Hematopoietic multipotent progenitor cell treated with erythropoietin and hydrocortisone succinate and interleukin-3 and kit ligand, for 4 days (in vitro differentiated cells): ENCODE results near the gene GRK2.
A peak's percentile ranks its signal among the peaks of the same experiment; 100 is the strongest.

ENCODE experiments used
- DNase-seq: peaks from one replicate; pipeline ENCODE4 v3.0.0-alpha.2; 2015

Gene GRK2

DNA sequence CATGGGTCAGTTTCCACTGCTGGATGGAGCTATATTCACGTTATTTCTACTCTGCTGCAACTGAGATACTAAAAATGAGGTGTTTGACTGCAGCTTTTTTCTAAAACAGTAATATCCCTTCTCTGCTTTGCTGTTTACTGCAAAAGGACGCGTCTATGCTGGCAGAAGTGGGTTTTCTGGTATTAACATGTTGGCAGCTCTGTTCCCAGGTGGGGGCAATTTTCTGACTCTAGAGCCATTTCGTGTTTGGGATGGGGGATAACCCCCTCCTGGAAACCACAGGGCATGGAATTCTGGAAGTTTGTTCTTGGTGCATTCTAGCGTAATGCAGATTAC, 4.9 kb downstream of the GRK2 start:
- no peak for DNase-seq

DNA sequence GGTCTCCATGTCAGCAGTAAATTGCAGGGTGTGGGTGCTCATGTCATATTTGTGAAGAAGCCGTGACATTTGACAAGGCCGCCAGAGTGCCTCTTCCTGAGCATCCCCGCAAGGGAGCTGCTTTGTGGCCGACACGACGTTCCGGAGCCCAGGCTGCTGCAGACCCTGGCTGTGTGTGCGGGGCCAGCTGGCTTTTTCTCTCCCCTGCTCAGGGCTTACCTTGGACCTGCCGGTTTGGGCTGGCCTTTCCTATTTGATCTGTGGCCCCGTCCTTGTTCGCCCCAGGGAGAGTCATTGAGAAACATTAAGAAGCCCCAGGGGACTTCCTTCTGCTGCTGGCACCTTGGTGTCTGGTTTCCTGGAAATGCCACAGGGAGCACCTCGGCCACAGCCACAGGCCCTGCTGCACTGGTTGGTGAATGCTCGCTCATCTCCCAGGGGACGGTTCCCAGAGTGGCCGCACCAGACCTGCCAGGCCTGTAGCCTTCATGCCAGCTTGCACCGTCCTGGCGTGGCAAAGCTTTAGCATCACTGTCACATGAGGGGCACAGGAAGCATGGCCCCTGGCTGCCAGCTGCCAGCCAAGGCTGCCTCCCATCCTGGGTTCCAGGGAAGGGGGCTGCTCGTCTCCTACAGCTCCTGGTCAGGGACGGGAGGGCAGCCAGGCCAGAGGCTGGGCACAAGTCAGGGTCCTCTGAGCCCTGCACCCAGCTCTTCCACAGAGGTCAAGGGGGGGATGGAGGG, 5.4 kb downstream of the GRK2 start:
- DNase-seq, result peak; percentile 77

DNA sequence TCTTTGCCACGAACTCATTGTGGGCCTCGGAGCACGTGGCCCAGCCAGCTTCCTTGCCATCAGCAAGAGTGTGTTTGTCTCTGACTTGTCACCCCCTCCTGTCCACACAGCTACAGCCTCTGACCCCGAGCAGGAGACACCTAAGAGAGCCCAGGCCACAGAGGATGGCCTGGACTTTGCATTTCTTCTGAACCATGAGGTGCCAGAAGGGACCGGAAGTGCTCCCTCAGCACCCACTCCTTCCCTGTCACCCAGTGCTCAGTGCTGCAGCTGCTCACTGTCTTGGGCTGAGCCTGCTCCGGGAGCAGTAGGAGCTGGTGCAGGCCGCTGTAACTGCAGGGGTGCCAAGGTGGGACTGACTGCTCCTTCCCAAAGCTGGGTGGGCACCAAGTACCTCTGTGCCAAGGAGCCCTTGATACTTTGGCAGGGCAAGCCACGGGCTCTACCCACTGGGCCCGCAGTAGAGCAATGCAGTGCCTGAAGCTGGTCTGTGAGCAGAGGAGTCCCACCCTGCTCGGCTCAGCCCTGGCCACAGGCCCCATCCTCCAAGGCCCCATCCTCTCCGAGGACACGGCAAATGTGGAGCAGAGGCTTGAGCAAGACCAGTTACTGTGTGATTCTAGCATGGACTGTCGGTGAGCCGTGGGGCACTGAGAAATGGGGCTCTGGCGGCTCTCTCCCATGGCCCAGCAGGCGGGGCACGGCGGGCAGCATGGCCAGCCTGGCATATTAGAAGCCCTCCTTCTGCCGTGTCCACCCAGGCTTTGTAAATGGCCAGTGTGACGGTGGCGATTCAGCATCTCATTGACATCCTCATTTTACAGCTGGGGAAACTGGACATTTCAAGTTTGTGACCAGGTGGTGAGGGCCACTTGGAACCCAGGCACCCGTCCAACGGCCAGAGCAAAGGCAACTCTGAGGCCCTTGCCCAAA, 6.3 kb downstream of the GRK2 start:
- no peak for DNase-seq

DNA sequence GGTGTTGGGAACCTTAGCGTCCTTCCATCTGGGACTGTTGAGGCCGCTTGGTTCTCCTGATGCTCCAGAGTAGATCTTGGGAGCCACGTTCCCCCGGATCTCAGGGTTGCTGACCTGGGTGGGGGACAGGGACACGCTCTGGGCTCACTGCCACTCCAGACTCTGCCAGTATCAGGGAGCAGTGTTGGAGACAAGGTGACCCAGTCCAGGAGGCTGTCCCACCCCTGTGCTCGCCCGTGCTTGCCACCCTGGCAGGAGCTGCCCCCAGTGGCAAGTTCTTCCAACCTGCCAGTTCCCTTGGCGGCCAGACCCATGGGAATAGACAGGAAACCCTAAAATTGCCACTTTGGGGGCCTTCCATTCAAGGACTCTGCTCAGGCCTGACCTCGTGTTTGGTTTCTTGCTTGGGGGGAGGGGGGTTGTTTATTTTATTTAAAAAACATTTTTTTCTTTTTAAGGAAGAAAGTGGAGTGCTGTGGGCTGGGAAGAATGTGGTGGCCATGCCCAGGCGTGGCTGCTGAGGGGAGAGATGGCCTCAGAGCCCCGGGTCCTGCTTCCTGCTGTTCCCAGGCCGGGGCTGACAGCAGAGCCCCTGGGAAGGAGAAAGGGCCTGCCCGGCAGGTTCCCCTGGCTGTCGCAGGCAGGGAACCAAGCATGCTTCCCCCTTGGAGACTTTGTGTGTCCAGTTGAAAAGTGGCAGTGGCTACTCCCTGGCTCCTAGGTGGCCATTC, 7.2 kb downstream of the GRK2 start:
- peak; percentile 53 for DNase-seq

DNA sequence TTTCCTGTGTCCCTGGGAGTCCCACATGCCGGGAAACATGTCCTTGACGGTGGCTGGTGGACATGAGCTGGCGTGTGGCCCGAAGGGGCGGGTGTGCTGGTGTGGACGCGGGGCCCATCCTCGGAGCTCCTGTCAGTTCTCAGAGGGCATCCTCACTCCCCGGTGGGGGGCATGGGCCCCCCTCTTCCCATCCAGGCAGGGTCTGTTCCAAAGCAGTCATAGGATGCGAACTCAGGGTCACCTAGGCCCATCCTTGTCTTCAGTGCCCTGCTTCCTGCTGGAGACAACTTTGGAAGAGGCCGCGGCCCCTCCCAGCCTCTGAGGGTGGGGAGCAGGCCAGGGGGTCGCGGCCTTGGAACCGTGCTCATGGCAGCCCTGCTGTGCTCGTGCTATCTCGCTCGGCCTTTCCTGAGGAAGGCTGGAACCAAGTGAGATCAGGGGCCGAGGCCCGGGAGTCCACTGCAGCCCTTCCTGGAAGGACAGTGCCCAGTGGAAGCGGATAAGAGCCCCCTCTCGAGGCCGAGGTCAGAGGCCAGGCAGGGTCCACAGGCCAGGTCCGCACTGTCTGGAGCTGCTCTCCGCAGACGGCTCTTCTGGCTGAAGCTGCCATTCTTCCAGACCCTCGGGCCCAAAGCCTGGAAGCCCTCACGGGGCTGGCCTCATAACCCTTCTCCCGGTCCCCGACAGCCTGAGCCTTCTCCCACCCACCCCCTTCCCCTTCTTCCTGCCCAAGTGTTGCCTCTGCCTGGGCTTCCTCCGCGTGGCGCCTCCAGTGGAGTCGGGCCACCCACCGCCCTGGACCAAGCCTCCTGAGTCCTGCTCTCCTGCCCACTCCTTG, 8.7 kb downstream of the GRK2 start:
- DNase-seq, result no peak

DNA sequence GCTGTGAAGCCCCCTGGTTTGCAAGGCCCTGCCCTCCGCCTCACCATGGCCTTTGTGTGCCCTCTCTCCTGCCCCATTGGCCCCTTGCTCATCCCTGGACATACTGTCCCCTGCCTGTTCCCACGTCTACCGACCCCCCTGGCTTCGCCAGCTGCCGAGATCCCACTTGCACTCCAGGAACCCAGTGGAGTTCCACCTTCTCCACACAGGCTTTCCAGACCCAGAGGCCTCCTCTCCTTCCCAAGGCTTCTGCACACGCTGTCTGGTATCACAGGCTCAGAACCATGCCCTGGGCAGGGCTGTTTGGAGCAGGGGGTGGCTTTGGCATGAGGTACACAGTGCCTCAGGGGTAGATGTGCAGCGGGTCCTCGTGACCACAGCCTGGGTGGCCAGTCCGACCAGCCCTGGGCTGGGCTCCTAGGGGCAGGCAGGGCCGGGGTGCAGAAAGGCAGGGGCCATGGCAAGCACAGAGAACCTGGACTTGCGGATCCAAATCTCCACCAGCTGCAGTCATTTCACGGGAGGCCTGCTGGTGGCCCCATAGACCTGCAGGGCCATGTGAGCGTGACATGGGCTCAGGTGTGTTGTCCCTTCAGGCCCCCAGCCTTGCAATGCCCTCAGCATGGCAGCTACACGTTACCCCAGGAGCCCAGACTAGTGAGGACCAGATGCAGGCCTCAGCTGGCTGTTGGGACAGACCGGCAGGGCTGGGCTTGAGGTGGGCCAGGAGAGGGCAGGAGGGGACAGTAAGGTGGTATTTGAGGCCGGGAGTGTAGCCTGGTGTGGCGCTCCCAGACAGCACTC, 9.5 kb downstream of the GRK2 start:
- DNase-seq, result peak; percentile 58

DNA sequence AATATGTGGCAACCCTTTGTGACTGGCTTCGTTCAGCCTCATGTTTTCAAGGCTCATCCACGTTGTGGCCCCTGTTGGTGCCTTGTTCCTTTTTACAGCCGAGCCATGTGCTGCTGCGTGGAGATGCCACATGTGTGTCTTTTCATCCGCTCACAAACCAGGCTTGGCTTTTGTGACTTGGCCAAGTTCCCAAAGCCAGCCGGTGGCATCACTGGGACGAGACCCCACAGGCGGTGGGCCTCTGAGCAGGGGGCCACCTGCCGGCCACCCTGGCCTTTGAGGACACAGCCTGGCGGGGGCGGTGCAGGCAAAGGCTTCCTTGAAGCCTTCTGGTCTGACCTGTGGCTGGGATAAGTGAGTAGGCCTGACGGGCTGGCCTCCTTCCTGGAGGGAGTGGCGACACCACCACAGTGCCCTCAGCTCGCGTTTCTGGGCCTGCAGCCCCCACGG, 10.5 kb downstream of the GRK2 start:
- peak; percentile 98 for DNase-seq

DNA sequence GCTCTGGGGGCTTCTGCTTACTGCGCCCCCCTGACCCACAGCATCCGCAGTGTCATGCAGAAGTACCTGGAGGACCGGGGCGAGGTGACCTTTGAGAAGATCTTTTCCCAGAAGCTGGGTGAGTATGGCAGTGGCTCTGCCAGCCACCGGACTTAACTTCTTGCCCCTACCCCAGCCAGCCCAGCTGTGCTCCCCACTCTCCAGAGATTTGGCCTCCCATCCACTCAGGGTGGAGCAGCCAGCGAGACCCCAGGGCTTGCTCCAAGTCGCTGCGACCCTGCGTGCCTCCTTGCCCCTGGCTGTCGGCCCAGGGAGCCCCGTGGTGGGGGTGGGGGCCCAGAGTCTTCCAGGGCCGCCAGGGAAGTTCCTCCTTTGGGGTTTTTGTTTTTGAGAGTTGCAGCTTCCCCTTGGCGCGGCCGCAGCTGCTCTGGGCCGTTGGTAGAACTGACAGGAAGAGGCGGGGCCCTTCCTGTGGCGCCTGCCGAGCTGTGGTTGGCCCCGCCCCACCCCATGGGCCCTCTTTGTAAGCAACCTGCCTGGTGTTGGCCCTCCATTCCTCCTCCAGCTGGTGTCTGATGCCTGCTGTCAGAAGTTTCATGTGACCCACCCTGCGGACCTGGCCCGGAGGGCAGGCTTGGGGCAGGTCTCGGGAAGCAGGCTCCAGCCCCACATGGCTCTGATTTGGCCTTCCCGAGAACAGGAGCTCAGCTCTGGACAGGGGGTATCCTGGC, 11.1 kb downstream of the GRK2 start:
- DNase-seq, result peak; percentile 99

DNA sequence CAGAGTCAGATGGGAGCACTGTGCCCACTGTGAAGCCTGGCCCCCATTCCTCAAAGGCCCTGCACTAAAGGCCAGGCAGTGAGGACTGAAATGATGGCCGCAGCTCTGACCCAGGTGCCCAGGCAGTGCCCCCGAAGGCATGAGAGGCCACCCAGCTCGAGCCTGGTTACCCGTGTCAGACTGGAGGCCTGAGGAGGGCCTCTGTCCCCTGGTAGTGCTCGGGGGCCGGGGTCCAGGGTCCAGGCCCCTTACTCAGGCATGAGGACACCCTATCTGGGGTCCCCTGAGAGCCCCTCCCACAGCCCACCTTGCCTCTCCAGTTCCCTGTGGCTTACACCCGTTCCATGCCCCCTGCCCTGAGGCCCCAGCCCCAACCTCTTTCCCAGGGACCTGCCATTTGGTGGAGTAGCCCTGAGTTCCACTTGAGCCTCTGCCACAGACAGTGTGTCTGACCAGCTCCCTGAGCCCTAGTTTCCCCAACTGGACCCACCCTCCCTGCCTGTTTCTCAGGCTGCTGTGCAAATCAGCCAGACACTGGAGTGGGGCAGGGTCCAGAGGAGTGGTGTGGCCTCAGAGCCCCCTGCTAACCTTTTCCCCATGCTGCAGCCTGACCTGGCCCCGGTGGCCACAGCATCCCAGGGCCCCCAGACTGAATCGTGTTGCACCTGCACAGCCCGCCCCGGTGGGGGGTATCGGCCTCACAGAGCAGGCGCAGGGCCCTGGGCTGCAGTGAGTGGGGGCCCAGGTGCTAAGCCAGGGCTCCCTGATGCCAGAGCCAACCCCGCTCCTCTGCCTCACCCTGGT, 12.1 kb downstream of the GRK2 start:
- DNase-seq, result no peak

DNA sequence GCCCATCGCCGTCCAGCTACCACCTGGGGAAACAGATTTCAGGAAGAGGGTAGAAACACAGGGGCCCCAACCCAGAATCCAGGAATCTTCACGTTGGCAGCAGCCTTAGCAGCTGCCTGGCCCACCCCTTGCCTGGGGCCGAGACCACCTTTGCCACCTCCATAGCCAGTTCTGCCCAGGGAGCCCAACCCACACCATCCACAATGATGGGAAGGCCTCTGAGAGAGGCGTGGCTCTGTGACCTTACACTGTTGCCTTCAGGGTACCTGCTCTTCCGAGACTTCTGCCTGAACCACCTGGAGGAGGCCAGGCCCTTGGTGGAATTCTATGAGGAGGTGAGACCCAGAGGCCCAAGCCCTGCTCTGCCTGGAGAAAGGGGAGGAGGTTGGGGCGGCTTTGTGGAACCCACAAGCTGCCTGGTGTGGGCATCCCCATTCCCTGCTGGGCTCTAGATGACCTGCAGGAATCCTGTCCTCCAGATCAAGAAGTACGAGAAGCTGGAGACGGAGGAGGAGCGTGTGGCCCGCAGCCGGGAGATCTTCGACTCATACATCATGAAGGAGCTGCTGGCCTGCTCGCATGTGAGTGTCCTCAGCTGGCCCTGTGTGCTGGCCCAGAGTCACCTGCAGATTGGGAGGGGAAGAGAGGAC, 12.8 kb downstream of the GRK2 start:
- DNase-seq, result no peak

DNA sequence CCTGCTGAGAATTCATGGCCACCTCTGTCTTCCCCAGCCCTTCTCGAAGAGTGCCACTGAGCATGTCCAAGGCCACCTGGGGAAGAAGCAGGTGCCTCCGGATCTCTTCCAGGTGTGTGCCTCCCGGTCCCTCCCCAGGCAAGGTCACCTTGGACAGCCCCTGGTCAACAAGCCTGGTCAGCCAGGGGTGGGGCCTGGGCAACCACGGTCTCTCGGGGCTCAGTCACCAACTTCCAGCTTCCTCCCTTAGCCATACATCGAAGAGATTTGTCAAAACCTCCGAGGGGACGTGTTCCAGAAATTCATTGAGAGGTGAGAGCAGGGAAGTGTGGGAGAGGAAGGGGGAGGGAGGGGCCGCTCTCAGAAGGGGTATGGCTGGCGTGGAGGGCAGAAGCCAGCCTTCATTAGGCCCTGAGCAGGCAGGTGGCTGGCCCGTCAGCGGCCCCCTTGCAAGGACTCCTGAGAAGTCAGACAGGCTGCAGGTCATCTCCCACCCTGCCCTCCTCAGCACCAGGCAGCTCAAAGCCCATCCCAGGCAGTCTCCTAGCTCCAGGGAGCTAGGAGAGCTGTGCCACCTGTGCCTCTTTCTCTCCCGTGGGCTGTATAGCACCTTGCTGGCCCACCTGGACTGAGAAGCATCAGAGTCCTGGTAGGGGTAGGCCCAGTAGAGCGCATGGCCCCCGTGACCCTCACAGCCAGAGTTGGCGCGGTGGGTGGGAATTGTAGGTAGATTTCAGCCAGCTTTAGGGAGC, 13.5 kb downstream of the GRK2 start:
- DNase-seq, result no peak

DNA sequence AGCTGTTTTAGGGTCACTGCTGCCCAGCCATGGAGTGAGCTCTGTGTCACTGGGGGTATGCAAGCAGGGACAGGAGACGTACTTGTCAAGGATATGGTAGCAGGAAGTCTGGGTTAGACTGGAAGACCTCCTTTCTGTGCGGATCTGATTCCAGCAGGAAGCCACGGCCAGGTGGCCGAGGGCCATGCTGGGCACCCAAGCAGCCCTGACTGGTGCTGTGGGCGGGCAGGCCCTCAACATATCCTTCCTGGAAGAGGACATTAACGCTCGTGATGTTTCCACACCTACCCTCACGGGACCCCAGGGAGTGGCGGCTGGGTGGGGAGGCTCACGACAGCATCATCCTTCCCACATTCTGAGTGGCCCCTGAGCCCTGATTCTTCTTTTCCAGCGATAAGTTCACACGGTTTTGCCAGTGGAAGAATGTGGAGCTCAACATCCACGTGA, 14.1 kb downstream of the GRK2 start:
- DNase-seq, result no peak

DNA sequence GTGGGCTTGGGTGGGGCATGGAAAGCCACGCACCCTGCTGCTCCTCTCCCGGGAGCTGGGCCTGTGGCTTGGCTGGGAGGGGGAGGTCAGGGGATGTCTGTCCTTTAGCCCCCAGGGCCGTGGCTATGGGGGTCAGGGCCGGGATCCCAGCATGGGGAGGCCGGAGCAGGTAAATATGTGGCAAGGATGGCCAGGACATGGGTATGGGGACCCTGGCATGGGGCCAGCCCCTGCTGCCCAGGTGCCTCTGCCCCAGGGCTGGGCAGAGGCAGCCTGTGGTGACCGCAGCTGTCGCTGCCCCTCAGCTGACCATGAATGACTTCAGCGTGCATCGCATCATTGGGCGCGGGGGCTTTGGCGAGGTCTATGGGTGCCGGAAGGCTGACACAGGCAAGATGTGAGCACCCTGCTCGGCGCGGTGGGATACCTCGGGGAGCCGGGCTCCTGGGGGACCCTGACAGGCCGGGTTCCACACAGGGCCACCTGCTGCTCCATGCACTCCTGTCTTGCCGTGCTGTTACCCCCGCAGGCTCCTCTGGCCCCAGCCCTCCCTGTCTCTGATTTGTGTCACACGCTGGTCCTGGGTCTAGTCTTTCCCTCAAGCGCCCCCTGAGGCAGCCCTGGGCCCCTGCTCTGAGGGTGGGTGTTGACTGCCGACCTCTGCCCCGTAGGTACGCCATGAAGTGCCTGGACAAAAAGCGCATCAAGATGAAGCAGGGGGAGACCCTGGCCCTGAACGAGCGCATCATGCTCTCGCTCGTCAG, 14.7 kb downstream of the GRK2 start:
- DNase-seq, result no peak

DNA sequence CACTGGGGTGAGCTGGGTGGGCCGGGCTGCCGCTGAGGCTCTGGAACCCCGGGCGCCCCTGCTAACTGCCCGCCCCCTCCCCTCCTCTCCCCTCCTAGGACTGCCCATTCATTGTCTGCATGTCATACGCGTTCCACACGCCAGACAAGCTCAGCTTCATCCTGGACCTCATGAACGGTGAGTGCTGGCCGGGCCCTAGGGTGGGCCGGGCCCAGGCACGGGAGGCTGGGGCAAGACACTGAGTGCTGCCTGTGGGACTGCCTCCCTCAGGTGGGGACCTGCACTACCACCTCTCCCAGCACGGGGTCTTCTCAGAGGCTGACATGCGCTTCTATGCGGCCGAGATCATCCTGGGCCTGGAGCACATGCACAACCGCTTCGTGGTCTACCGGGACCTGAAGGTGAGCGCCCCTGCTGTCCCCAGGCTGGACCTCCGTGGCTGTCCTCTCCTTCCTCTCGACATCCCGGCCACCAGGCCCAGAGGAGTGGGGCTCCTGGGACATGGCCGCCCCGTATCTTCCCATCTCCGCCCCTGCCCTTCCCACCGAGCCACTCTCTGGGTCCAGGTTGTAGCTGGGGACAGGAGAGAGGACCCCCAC, 15.4 kb downstream of the GRK2 start:
- no peak for DNase-seq

DNA sequence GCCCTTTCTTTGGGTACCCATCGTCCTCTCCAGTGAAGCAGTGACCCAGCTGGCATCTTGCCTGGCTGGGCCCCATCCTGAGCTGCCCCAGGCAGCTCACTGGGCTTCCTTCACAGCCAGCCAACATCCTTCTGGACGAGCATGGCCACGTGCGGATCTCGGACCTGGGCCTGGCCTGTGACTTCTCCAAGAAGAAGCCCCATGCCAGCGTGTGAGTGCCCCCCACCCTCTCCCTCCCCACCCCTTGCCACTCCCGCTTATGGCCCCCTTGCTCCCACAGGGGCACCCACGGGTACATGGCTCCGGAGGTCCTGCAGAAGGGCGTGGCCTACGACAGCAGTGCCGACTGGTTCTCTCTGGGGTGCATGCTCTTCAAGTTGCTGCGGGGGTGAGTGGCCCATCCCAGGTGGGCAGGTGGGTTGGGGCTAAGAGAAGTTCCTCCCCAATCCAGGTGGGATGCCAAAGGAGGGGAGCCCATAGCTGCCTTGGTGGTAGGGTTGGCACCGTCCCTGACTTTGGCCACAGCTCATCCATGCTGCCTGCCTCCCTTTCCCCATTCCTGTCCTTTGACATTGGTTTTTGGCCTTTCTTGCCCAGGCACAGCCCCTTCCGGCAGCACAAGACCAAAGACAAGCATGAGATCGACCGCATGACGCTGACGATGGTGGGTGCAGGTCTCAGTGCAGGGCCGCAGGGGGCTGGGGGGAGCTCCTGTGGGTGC, 16.0 kb downstream of the GRK2 start:
- DNase-seq, result no peak

DNA sequence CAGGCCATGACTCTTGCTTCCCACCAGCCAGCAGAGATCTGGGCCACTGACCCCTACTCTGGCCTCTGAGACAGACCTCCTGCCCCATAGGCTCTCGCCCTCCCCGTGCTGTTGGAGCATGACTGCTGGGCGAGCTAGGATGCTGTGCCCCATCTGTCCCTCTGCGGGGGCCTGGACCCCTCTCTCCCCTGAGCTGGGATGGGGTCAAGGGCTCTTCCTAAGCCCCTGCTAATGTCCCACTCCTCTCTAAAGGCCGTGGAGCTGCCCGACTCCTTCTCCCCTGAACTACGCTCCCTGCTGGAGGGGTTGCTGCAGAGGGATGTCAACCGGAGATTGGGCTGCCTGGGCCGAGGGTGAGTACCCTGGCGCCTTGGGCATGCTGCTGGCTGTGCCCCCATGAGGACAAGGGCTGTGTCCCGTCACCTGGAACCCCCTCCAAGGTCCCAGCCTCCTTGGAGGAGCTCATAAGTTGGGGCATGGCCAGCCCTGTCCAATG, 16.7 kb downstream of the GRK2 start:
- DNase-seq, result no peak
